B cell (primary cell): ENCODE data around the gene BAHCC1. TPM values are rescaled to one million over a fixed set of nuclear protein-coding genes. Genes with fewer than 3 reads are reported as not detected.

Experiments
- ATAC-seq: fragments of 200-7000 bp; cut with Tn5 transposase; one replicate; pipeline ENCODE4 v1.10.0; 2021; ENCODE audit warnings: low read depth, mild to moderate bottlenecking, moderate number of reproducible peaks, moderate library complexity
- CTCF ChIA-PET: fragments of 350-600 bp; sonication (Branson Sonifier 250); formaldehyde crosslinking; loops from one replicate; lab custom pipeline; 2021; ENCODE audit warnings: antibody characterized with exemption, inconsistent platforms; lab: Charles Lee
- POLR2A ChIA-PET: fragments of 350-600 bp; sonication (Branson Sonifier 250); formaldehyde crosslinking; loops from one replicate; lab custom pipeline; 2021; ENCODE audit warnings: antibody characterized with exemption; lab: Charles Lee
- DNase-seq: peaks from one replicate; pipeline ENCODE4 v3.0.0; 2013
- H2AFZ ChIP-seq: 2 replicates; pipeline ENCODE4 v1.6.1; 2012; ENCODE audit warnings: mild to moderate bottlenecking, low read depth, low read length; ENCODE audit not compliant: insufficient read depth, poor library complexity, severe bottlenecking
- H3K27ac ChIP-seq, 2 donors: 1 replicate in 1 of 2; 2 replicates in 1 of 2; pipeline ENCODE4 v1.5.1; 2012 to 2013; ENCODE audit warnings: low read length in 2 of 2, mild to moderate bottlenecking in 2 of 2, moderate library complexity in 1 of 2
- H3K27me3 ChIP-seq, 4 experiments: fragments of 200-600 bp in 1 of 4; sonication (generic) in 1 of 4; replicated peaks in 1 of 4; 1 replicate in 2 of 4; 2 replicates in 2 of 4; pipeline versions ENCODE4 v1.6.1 to v1.7.0; 2013 to 2016; ENCODE audit warnings: low read length in 3 of 4, mild to moderate bottlenecking in 2 of 4, mixed read lengths in 1 of 4, moderate library complexity in 1 of 4; ENCODE audit not compliant: insufficient read depth in 4 of 4, control insufficient read depth in 3 of 4; ENCODE audit errors: control extremely low read depth in 1 of 4
- H3K36me3 ChIP-seq, 2 experiments: replicated peaks in 1 of 2; 1 replicate in 1 of 2; 2 replicates in 1 of 2; pipeline versions ENCODE4 v1.6.1 to v1.7.1; 2013; ENCODE audit warnings: low read length in 1 of 2; ENCODE audit not compliant: insufficient read depth in 2 of 2, control insufficient read depth in 1 of 2; ENCODE audit errors: control extremely low read depth in 1 of 2, extremely low read depth in 1 of 2
- H3K4me1 ChIP-seq, 2 donors: fragments of 200-600 bp in 1 of 2; sonication (generic) in 1 of 2; 1 replicate in 1 of 2; 2 replicates in 1 of 2; pipeline versions ENCODE4 v1.5.1 to v1.6.1; 2013 to 2017; ENCODE audit warnings: low read length in 2 of 2; ENCODE audit not compliant: control insufficient read depth in 2 of 2, insufficient read depth in 2 of 2
- H3K4me2 ChIP-seq: replicated peaks from 2 replicates; pipeline ENCODE3; 2012; ENCODE audit warnings: mild to moderate bottlenecking, low read depth, low read length; ENCODE audit not compliant: poor library complexity, severe bottlenecking
- H3K4me3 ChIP-seq, 5 experiments: fragments of 200-600 bp in 1 of 5; sonication (generic) in 1 of 5; 1 replicate in 3 of 5; 2 replicates in 2 of 5; pipeline versions ENCODE4 v1.5.1 to v1.7.0; 2011 to 2016; ENCODE audit warnings: low read length in 4 of 5, mild to moderate bottlenecking in 4 of 5, low read depth in 2 of 5, control low read depth in 1 of 5, moderate library complexity in 1 of 5; ENCODE audit not compliant: insufficient read depth in 1 of 5; ENCODE audit errors: control extremely low read depth in 1 of 5, extremely low read depth in 1 of 5
- H3K79me2 ChIP-seq: fragments of 200-600 bp; sonication (generic); one replicate; pipeline ENCODE4 v1.6.0; 2016; ENCODE audit warnings: low read length; ENCODE audit not compliant: control insufficient read depth, insufficient read depth
- H3K9ac ChIP-seq: fragments of 200-600 bp; sonication (generic); 2 replicates; pipeline ENCODE4 v1.6.1; 2017; ENCODE audit warnings: mild to moderate bottlenecking, low read length, moderate library complexity
- H3K9me3 ChIP-seq, 3 donors: one replicate each; pipeline versions ENCODE4 v1.6.1 to v1.7.1; 2013; ENCODE audit warnings: low read length in 2 of 3; ENCODE audit not compliant: control insufficient read depth in 2 of 3, insufficient read depth in 1 of 3; ENCODE audit errors: control extremely low read depth in 1 of 3
- H4K20me1 ChIP-seq: 2 replicates; pipeline ENCODE4 v1.6.0; 2012; ENCODE audit warnings: mild to moderate bottlenecking, low read length; ENCODE audit not compliant: insufficient read depth, control insufficient read depth, poor library complexity, severe bottlenecking
- H3K27ac Mint-ChIP-seq: one replicate; pipeline ENCODE4 v1.8.0; 2021; ENCODE audit warnings: mixed read lengths
- H3K27me3 Mint-ChIP-seq: one replicate; pipeline ENCODE4 v1.8.0; 2021; ENCODE audit warnings: mixed read lengths
- H3K4me1 Mint-ChIP-seq: one replicate; pipeline ENCODE4 v1.8.0; 2021; ENCODE audit warnings: mixed read lengths
- H3K4me3 Mint-ChIP-seq: one replicate; pipeline ENCODE4 v1.8.0; 2021; ENCODE audit warnings: mixed read lengths
- H3K9me3 Mint-ChIP-seq: one replicate; pipeline ENCODE4 v1.8.0; 2022; ENCODE audit warnings: mixed read lengths; ENCODE audit not compliant: insufficient read depth
- EZH2 ChIP-seq: IDR thresholded peaks from 2 replicates; pipeline ENCODE4 v1.6.1; 2012; ENCODE audit warnings: borderline replicate concordance, low read depth, mild to moderate bottlenecking, moderate library complexity, low read length; ENCODE audit not compliant: insufficient read depth, poor library complexity, severe bottlenecking
- WGBS: methylation state at CpG from one replicate; pipeline ENCODE4 v1.1.5; 2013; ENCODE audit warnings: missing lambda C conversion rate; ENCODE audit not compliant: insufficient coverage; 5-methylcytosine and 5-hydroxymethylcytosine counted together
- intact Hi-C: fragments of 100-400 bp; cut with micrococcal nuclease; formaldehyde crosslinking; loops from one replicate; pipeline ENCODE4 v1.10.0; 2022
- polyA plus RNA-seq: library from polyadenylated mRNA; depleted of rRNA; stranded (reverse); fragments of >200 nt; gene quantifications from 2 replicates; pipeline ENCODE4 v1.2.3, GENCODE V29; 2012
- total RNA-seq, 2 donors: library from RNA; stranded (reverse); fragments of 120-200 nt in 1 of 2; gene quantifications; 1 replicate in 1 of 2; 2 replicates in 1 of 2; pipeline versions ENCODE4 v1.2.3 to v1.2.4, GENCODE V29; 2013 to 2022
- TF ChIP-seq, protein P1 (sequence below): fragments of 200-600 bp; IDR thresholded peaks from one replicate; pipeline ENCODE4 v1.8.0; 2022; ENCODE audit warnings: antibody characterized with exemption, mild to moderate bottlenecking

Gene BAHCC1
- total and polyA plus RNA-seq, 2 donors (not counting 1 experiment from before 2014, with no cell fraction given) = 0.12 to 0.48 TPM

DNA sequence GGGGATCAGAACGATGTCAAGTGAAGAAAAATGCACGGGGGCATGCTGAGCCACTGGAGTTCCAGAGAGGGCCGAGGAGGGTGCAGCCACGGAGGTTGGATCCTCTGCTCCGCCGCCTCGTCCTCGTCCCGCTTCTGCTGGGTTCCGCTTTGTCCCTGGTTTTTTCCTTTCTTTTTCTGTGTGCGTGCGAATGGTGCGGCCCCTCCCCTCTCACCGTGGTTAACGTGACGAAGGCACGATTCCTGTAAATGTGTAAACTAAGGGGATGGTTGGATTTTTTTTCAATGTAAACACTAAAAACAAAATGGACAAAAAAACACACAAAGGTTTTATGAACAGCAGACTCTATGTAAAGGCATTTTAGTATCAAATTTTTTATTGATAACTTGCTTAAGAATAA is 70.7 kb downstream of the BAHCC1 start:
- Mint-ChIP-seq H3K27ac (no peak overlapping the region), H3K4me3 (no peak overlapping the region), H3K4me1 (no peaks in the 10 kb centered on the region), H3K27me3 (no peaks in the 10 kb centered on the region), H3K9me3 (no peaks in the 10 kb centered on the region)
- ChIA-PET POLR2A (no interaction called here), CTCF (no interaction called here)
- Histone ChIP-seq H3K9me3 (no peaks in the 10 kb centered on the region), H3K79me2 (no peaks in the 10 kb centered on the region), H3K4me3 (no peak overlapping the region), H3K4me2 (no peak overlapping the region), H3K4me1 (no peaks in the 10 kb centered on the region), H4K20me1 (no peaks in the 10 kb centered on the region), H3K36me3 (no peaks in the 10 kb centered on the region), H2AFZ (no peak overlapping the region), H3K9ac (no peak overlapping the region), H3K27me3 (no peaks in the 10 kb centered on the region), H3K27ac (no peak overlapping the region)
- intact Hi-C loops = no loop called here
- no peak for TF ChIP-seq EZH2
- TF ChIP-seq, protein P1, sequence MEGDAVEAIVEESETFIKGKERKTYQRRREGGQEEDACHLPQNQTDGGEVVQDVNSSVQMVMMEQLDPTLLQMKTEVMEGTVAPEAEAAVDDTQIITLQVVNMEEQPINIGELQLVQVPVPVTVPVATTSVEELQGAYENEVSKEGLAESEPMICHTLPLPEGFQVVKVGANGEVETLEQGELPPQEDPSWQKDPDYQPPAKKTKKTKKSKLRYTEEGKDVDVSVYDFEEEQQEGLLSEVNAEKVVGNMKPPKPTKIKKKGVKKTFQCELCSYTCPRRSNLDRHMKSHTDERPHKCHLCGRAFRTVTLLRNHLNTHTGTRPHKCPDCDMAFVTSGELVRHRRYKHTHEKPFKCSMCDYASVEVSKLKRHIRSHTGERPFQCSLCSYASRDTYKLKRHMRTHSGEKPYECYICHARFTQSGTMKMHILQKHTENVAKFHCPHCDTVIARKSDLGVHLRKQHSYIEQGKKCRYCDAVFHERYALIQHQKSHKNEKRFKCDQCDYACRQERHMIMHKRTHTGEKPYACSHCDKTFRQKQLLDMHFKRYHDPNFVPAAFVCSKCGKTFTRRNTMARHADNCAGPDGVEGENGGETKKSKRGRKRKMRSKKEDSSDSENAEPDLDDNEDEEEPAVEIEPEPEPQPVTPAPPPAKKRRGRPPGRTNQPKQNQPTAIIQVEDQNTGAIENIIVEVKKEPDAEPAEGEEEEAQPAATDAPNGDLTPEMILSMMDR = no peak
- 97% methylated on average over 9 of the region's 17 CpGs for WGBS
- no peak for DNase-seq
- no peak for ATAC-seq

DNA sequence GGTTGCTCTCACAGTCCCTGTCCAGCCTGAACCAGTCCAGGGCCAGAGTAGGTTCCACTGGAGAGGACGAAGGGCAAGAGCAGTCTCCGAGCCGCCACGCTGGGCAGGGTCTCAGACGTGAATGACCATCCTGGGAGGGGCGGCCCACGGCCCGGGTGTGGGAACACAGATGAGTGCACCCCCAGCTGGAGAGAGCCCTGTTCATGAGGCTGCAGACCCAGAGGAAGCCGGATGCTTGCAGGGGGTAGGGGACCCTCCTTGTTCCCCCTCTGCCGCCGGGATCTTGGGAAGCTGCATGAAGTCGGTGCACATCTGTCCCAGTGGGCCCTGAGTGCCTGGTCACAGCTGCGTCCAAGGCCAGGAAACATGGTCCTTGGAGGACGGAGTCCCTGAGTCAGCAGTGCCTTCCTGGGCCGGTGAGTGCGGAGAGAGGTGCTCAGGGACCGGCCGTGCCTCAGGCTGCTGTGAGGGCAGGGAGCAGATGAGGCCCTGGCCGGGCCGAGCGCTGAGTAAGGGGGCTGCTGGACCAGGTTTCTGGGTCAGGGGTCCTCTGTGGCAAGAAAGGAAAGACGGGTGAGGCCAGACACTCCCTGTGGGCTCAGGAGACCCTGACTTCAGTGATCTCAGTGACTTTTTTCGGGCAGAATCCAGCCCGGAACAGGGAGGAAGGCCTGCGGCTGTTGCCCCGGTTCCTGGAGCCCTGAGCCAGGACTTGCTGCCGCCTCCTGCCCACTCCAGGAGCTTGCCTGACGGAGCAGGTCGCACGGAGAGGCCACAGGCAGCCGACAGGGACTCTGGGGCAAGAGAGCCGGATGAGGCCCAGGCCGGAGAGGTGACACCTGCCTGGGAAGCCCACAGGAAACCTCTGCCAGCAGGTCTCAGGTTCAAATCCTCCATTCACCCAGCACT is 71.6 kb downstream of the BAHCC1 start:
- no peaks in the 10 kb centered on the region for H3K4me1 ChIP-seq

More for the DNA sequence above, 71.6 kb downstream of the BAHCC1 start:
- no peak overlapping the region for H3K4me3 ChIP-seq
- H3K79me2 ChIP-seq = no peaks in the 10 kb centered on the region
- H3K4me1 Mint-ChIP-seq = no peaks in the 10 kb centered on the region
- no peak overlapping the region for H3K4me3 Mint-ChIP-seq
- H3K27ac Mint-ChIP-seq = no peak overlapping the region
- no peak overlapping the region for H2AFZ ChIP-seq
- no peaks in the 10 kb centered on the region for H4K20me1 ChIP-seq
- TF ChIP-seq, protein P1 = no peak
- TF ChIP-seq EZH2 = no peak
- no peak overlapping the region for H3K9ac ChIP-seq
- WGBS = 92% methylated on average over 33 of the region's 33 CpGs
- no peak overlapping the region for H3K4me2 ChIP-seq
- H3K27me3 ChIP-seq = no peaks in the 10 kb centered on the region
- intact Hi-C loops = no loop called here
- peaks cover 0 to 1% (median 0%) of the 10 kb centered on the region in 3 donors for H3K9me3 ChIP-seq
- CTCF ChIA-PET = no interaction called here
- ATAC-seq (no peak), DNase-seq (no peak)
- H3K27ac ChIP-seq = no peak overlapping the region
- POLR2A ChIA-PET = no interaction called here
- no peaks in the 10 kb centered on the region for H3K27me3 Mint-ChIP-seq
- H3K9me3 Mint-ChIP-seq = no peaks in the 10 kb centered on the region
- no peaks in the 10 kb centered on the region for H3K36me3 ChIP-seq
